Tibial nerve (tissue), 4 donors: ENCODE data around the gene NUDT9. TPM values are rescaled to one million over a fixed set of nuclear protein-coding genes. Genes with fewer than 3 reads are reported as not detected.
"Not testable (repeated sequence)": the region's sequence is repeated elsewhere in the genome, so short reads cannot be mapped to it uniquely, and the experiment has no call there.

Source experiments
- DNase-seq, 2 donors: peaks; one replicate each; pipeline ENCODE4 v3.0.0-alpha.2; 2019; ENCODE audit warnings: low spot score in 2 of 2
- H3K27ac ChIP-seq, 4 donors: fragments of 200-600 bp; sonication (generic) in 3 of 4; one replicate each; pipeline ENCODE4 v1.5.1; 2017 to 2019; ENCODE audit warnings: mild to moderate bottlenecking in 1 of 4
- H3K27me3 ChIP-seq, 2 donors: fragments of 200-600 bp; sonication (generic) in 1 of 2; one replicate each; pipeline versions ENCODE4 v1.5.1 to v1.6.0; 2017 to 2019
- H3K36me3 ChIP-seq, 3 donors: fragments of 200-600 bp; sonication (generic); one replicate each; pipeline ENCODE4 v1.5.1; 2018 to 2019
- H3K4me1 ChIP-seq, 4 donors: fragments of 200-600 bp; sonication (generic) in 3 of 4; one replicate each; pipeline ENCODE4 v1.5.1; 2017 to 2019
- H3K4me3 ChIP-seq, 4 donors: fragments of 200-600 bp; sonication (generic) in 3 of 4; one replicate each; pipeline ENCODE4 v1.5.1; 2017 to 2019; ENCODE audit warnings: mild to moderate bottlenecking in 1 of 4, moderate library complexity in 1 of 4
- H3K9me3 ChIP-seq, 4 donors: fragments of 200-600 bp; sonication (generic) in 3 of 4; one replicate each; pipeline ENCODE4 v1.5.1; 2017 to 2019
- CTCF ChIP-seq, 5 experiments: fragments of 200-600 bp in 3 of 5; fragments of 450-650 bp in 2 of 5; sonication (generic) in 3 of 5; IDR thresholded peaks; one replicate each; pipeline ENCODE4 v1.5.1; 2016 to 2019; ENCODE audit warnings: antibody characterized with exemption in 5 of 5, mild to moderate bottlenecking in 3 of 5, moderate library complexity in 2 of 5
- EP300 ChIP-seq, 2 donors: sonication (generic); formaldehyde crosslinking; IDR thresholded peaks; one replicate each; pipeline ENCODE4 v1.6.1; 2017; ENCODE audit warnings: antibody characterized with exemption in 2 of 2, mild to moderate bottlenecking in 1 of 2
- POLR2A ChIP-seq, 2 donors: fragments of 450-650 bp; IDR thresholded peaks; one replicate each; pipeline ENCODE4 v1.6.1; 2017; ENCODE audit warnings: antibody characterized with exemption in 2 of 2, mild to moderate bottlenecking in 2 of 2, moderate library complexity in 2 of 2
- WGBS, 2 donors: methylation state at CpG; one replicate each; pipeline ENCODE4 v1.1.5; 2018; 5-methylcytosine and 5-hydroxymethylcytosine counted together
- total RNA-seq, 4 donors: library from RNA; depleted of rRNA; stranded (reverse); fragments of >200 nt; gene quantifications; one replicate each; pipeline ENCODE4 v1.1.0, GENCODE V29; 2016

The NUDT9 gene
- total RNA-seq, 4 donors from 2014 or later, result 15.0 to 33.3 (median 24.5) TPM

- Histone ChIP-seq H3K36me3 (peaks cover 0 to 36% (median 0%) of the 10 kb centered on the region in 3 donors), H3K4me3 (no peak overlapping the region), H3K4me1 (no peaks in the 10 kb centered on the region), H3K27me3 (no peaks in the 10 kb centered on the region), H3K9me3 (peaks cover 0 to 6% (median 0%) of the 10 kb centered on the region in 4 donors), H3K27ac (no peak overlapping the region)
- 76 to 85% methylated on average over 1 of the region's 1 CpG for WGBS, 2 donors
- DNase-seq, result no peak
- TF ChIP-seq POLR2A (IDR thresholded peaks at IDR 0.05) (no peak), EP300 (IDR thresholded peaks at IDR 0.05) (no peak), CTCF (IDR thresholded peaks at IDR 0.05) (no peak)
Measured at GRCh38 chr4:87478732-87479250, 56.4 kb downstream of the NUDT9 start.

DNA sequence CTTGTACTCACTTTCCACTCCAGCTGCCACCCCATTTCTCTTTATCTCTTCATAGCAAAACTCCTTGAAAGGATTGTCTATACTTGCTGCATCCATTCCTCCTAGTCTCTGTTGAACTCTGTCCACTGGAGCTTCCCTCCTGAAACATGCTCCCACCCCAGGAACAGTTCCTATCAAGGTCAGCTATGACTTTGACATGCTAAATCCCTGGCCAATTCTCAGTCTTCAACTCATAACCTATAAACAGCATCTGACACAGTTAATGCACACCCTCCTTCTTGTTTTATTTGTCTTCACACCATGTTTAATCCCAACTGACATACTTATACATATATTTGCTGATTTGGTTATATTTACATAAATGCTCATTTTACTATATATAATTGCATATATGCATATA lies 59.0 kb downstream of the NUDT9 start:
- H3K36me3 ChIP-seq, result peaks cover 0 to 24% (median 0%) of the 10 kb centered on the region in 3 donors
- no peak overlapping the region for H3K4me3 ChIP-seq

GRCh38 chr4:87483247-87483646 lies 60.9 kb downstream of the NUDT9 start:
- not testable (repeated sequence) for DNase-seq, H3K4me1 ChIP-seq, H3K4me3 ChIP-seq, H3K27ac ChIP-seq, H3K27me3 ChIP-seq
- Histone ChIP-seq H3K9me3 (peaks cover 0 to 15% (median 0%) of the 10 kb centered on the region in 4 donors), H3K36me3 (peaks cover 0 to 25% (median 0%) of the 10 kb centered on the region in 3 donors)

More for the DNA sequence above, 59.0 kb downstream of the NUDT9 start:
- peaks cover 0 to 13% (median 0%) of the 10 kb centered on the region in 4 donors for H3K9me3 ChIP-seq
- H3K4me1 ChIP-seq, result no peaks in the 10 kb centered on the region
- DNase-seq, result no peak
- TF ChIP-seq POLR2A (IDR thresholded peaks at IDR 0.05) (no peak), EP300 (IDR thresholded peaks at IDR 0.05) (no peak), CTCF (IDR thresholded peaks at IDR 0.05) (no peak)
- H3K27ac ChIP-seq, result no peak overlapping the region
- no peaks in the 10 kb centered on the region for H3K27me3 ChIP-seq

DNA sequence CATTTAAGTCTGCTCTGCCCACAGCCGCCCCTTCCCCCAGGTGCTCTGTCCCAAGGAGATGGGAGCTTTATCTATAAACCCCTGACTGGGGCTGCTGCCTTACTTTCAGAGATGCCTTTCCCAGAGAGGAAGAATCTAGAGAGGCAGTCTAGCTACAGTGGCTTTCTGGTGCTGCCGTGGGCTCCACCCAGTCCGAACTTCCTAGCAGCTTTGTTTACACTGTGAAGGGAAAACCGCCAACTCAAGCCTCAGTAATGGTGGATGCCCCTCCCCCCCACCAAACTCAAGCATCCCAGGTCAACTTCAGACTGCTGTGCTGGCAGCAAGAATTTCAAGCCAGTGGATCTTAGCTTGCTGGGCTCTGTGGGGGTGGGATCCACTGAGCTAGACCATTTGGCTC lies 66.3 kb downstream of the NUDT9 start:
- peaks cover 0 to 50% (median 0%) of the 10 kb centered on the region in 3 donors for H3K36me3 ChIP-seq
- H3K27ac ChIP-seq, result peak overlapping the region in 2 of 4 donors; percentile 38 to 59
- peaks cover 0 to 17% (median 0%) of the 10 kb centered on the region in 4 donors for H3K4me1 ChIP-seq
- H3K9me3 ChIP-seq, result peaks cover 0 to 11% (median 0%) of the 10 kb centered on the region in 4 donors
- H3K4me3 ChIP-seq, DNase-seq, H3K27me3 ChIP-seq: not testable (repeated sequence)
- WGBS, 2 donors, result 65 to 88% methylated on average over 4 of the region's 4 CpGs

GRCh38 chr4:87489678-87490077 lies 67.3 kb downstream of the NUDT9 start:
- Histone ChIP-seq H3K36me3 (peaks cover 0 to 50% (median under 1%) of the 10 kb centered on the region in 3 donors), H3K4me3 (no peak overlapping the region), H3K9me3 (peaks cover 0 to 9% (median 0%) of the 10 kb centered on the region in 4 donors), H3K27ac (peak overlapping the region in 1 of 4 donors; percentile 38), H3K27me3 (no peaks in the 10 kb centered on the region), H3K4me1 (peaks cover 0 to 21% (median 0%) of the 10 kb centered on the region in 4 donors)
- 73 to 79% methylated on average over 2 of the region's 2 CpGs for WGBS, 2 donors
- no peak for DNase-seq
- TF ChIP-seq EP300 (IDR thresholded peaks at IDR 0.05) (no peak), POLR2A (IDR thresholded peaks at IDR 0.05) (no peak), CTCF (IDR thresholded peaks at IDR 0.05) (no peak)

GRCh38 chr4:87490664-87491369 lies 68.4 kb downstream of the NUDT9 start:
- H3K9me3 ChIP-seq, result peaks cover 0 to 2% (median 0%) of the 10 kb centered on the region in 4 donors
- H3K27ac ChIP-seq, result peak overlapping the region in 1 of 4 donors; percentile 64
- TF ChIP-seq EP300 (IDR thresholded peaks at IDR 0.05) (no peak), CTCF (IDR thresholded peaks at IDR 0.05) (no peak), POLR2A (IDR thresholded peaks at IDR 0.05) (no peak)
- peaks cover 0 to 50% (median 2%) of the 10 kb centered on the region in 3 donors for H3K36me3 ChIP-seq
- H3K27me3 ChIP-seq, result no peaks in the 10 kb centered on the region
- no peak for DNase-seq
- 50 to 51% methylated on average over 1 of the region's 1 CpG for WGBS, 2 donors
- H3K4me1 ChIP-seq, result peaks cover 0 to 21% (median 0%) of the 10 kb centered on the region in 4 donors
- H3K4me3 ChIP-seq, result no peak overlapping the region
